Ovary (tissue), 3 donors: ENCODE results near the gene RWDD1.

Source experiments
- EP300 ChIP-seq: sonication (generic); formaldehyde crosslinking; IDR thresholded peaks from one replicate; pipeline ENCODE4 v1.6.1; 2017; ENCODE audit warnings: antibody characterized with exemption
- POLR2A ChIP-seq: fragments of 450-650 bp; IDR thresholded peaks from one replicate; pipeline ENCODE4 v1.6.1; 2017; ENCODE audit warnings: antibody characterized with exemption, mild to moderate bottlenecking, moderate library complexity
- TF ChIP-seq, protein P1 (sequence below), 3 donors: fragments of 450-650 bp in 2 of 3; fragments of 200-600 bp in 1 of 3; IDR thresholded peaks; one replicate each; pipeline versions ENCODE4 v1.5.1 to v1.8.0; 2016 to 2022; ENCODE audit warnings: antibody characterized with exemption in 3 of 3, mild to moderate bottlenecking in 1 of 3
- donor health status: DM: no; HTN: no; CAD: no.

- TF ChIP-seq POLR2A (no peak), EP300 (no peak)
- TF ChIP-seq, protein P1, sequence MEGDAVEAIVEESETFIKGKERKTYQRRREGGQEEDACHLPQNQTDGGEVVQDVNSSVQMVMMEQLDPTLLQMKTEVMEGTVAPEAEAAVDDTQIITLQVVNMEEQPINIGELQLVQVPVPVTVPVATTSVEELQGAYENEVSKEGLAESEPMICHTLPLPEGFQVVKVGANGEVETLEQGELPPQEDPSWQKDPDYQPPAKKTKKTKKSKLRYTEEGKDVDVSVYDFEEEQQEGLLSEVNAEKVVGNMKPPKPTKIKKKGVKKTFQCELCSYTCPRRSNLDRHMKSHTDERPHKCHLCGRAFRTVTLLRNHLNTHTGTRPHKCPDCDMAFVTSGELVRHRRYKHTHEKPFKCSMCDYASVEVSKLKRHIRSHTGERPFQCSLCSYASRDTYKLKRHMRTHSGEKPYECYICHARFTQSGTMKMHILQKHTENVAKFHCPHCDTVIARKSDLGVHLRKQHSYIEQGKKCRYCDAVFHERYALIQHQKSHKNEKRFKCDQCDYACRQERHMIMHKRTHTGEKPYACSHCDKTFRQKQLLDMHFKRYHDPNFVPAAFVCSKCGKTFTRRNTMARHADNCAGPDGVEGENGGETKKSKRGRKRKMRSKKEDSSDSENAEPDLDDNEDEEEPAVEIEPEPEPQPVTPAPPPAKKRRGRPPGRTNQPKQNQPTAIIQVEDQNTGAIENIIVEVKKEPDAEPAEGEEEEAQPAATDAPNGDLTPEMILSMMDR (IDR thresholded peaks at IDR 0.05): no peak
Measured at GRCh38 chr6:116616737-116617053, 45.4 kb downstream of the RWDD1 start.
